ENCODE results near the gene SLFN11.
A peak's percentile ranks its signal among the peaks of the same experiment; 100 is the strongest.

Gene SLFN11

DNA sequence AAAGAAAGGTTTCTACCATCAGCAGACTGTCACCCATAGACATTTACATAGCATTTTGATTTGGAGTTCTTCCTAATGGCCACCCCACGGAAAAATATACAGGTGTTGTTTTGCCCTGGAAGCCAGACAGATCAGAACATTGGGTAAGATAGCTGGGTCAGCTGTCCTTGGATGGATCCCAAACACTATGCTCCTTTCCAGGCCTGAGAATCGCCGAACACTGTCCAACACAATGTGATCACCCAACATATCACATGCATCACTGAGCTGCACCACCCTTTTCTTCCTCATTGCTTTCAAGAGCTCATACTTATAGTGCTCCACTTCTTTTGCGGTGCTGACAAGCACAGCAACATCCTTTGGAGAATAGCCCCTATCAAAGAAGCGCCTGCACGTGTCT lies 21.1 kb downstream of the SLFN11 start:
- no peak overlapping the region for H3K4me3 ChIP-seq (ENCODE audit: low read length)
- TF ChIP-seq, protein P1, sequence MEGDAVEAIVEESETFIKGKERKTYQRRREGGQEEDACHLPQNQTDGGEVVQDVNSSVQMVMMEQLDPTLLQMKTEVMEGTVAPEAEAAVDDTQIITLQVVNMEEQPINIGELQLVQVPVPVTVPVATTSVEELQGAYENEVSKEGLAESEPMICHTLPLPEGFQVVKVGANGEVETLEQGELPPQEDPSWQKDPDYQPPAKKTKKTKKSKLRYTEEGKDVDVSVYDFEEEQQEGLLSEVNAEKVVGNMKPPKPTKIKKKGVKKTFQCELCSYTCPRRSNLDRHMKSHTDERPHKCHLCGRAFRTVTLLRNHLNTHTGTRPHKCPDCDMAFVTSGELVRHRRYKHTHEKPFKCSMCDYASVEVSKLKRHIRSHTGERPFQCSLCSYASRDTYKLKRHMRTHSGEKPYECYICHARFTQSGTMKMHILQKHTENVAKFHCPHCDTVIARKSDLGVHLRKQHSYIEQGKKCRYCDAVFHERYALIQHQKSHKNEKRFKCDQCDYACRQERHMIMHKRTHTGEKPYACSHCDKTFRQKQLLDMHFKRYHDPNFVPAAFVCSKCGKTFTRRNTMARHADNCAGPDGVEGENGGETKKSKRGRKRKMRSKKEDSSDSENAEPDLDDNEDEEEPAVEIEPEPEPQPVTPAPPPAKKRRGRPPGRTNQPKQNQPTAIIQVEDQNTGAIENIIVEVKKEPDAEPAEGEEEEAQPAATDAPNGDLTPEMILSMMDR (IDR thresholded peaks at IDR 0.05; ENCODE audit: insufficient read depth, low read depth, low read length, missing control alignments), result no peak
- DNase-seq (ENCODE audit: low read depth), result no peak

DNA sequence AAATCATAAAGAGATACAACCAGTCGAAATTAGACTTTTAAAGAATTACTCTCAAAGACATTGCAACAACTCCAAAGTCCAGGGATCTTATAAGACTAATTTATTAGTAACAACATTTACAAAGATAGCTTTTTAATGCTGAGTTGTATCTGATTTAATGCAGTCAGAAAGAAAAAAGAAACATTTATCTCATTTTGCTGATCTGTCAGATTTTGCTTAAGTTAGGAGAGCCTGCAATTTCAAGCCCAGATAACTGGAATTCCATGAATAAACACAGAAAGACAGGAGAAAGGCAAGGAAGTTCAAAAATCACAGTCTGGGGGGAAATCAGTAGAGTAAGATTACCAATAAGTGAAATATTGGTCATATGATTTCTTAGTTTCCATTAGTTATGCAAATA lies 22.9 kb downstream of the SLFN11 start:
- DNase-seq (ENCODE audit: low read depth), result no peak
- H3K4me3 ChIP-seq (ENCODE audit: low read length), result no peak overlapping the region
- TF ChIP-seq, protein P1 (IDR thresholded peaks at IDR 0.05; ENCODE audit: insufficient read depth, low read depth, low read length, missing control alignments), result no peak

DNA sequence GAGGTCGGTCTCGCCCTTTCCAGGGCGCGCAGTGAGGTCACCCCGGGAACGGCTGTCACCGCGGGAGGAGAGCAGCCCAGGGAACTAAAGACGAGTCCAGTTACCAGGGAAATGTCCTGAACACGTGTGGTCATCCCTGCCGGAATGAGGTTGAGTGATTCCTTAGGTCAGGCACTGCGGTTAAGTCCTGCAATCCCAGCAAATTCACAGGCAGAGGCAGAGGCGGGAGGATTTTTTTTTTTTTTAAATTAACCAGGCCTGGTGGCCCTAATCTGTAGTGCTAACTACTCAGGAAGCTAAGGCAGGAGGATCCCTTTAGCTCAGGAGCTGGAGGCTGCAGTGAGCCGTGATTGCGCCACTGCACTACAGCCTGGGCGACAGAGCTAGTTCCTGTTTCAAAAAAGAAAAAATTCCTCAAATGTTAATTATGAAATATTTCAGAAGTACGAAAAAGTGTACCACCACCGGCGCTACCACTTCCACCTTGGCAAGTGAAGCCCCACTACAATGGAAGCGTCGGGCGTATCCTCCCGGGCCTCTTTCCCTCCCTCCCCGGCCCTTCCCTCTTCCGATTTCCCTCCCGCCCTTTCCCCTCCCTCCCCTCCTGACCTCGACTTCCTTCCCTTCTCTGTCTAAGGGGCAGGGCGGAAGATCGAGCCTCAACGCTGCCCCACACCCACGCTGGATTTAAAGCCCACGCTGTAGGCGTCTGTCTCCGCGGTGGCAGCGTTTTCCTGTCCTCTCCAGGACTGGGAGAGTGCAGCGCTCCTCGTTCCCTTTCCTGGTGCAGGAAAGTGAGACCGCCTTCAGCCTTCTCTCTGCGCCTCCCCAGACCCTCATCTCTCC lies 27.3 kb downstream of the SLFN11 start:
- TF ChIP-seq, protein P1 (IDR thresholded peaks at IDR 0.05; ENCODE audit: insufficient read depth, low read depth, low read length, missing control alignments), result no peak
- peak; percentile 10 for DNase-seq (ENCODE audit: low read depth)
- peak overlapping the region; percentile 37 for H3K4me3 ChIP-seq (ENCODE audit: low read length)

DNA sequence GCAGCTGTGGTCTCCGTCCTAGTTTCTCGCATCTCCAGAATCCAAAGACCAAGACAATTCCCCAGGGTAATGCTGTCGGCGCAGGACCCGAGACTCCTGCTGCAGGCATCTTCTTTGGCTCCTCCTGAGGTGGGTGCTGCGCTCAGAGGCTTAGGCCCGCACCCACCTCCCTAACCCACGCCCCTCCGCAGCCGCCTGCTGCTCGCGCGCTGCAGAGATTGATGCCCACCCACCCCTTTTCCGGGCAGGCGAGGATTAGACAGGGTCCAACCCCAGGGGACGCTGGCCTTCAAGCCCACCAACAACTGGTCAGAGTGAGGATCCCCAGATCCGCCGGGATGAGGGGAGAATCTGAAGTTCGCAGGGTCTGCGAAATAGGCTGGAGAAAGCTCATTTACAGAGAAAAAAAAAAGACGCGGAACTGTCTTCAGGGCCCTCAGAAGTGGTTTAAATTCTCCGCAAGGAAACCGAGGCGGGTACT lies 27.9 kb downstream of the SLFN11 start:
- TF ChIP-seq, protein P1 (IDR thresholded peaks at IDR 0.05; ENCODE audit: insufficient read depth, low read depth, low read length, missing control alignments), result no peak
- DNase-seq (ENCODE audit: low read depth), result no peak
- peak overlapping the region; percentile 6 for H3K4me3 ChIP-seq (ENCODE audit: low read length)

DNA sequence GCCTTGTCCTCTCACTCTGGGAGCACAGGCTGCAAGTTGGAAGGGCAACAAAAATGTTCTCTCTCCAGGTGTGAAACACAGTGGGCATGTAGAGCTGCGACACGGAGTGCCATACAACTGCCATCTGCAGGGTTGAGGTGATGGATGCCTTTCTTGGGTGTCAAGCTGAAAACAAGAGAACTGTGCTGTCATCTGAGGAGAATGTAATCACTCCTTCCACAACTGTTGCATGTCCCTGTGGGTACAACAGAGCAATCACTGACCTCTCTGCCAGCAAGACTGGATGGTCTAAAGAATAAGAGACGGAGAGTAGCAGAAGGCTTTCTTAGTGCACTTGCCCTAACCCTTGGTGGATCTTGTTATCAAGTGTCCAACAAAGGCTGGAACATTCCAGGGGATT lies 29.2 kb downstream of the SLFN11 start:
- no peak for DNase-seq (ENCODE audit: low read depth)
- TF ChIP-seq, protein P1 (IDR thresholded peaks at IDR 0.05; ENCODE audit: insufficient read depth, low read depth, low read length, missing control alignments), result no peak
- no peak overlapping the region for H3K4me3 ChIP-seq (ENCODE audit: low read length)

DNA sequence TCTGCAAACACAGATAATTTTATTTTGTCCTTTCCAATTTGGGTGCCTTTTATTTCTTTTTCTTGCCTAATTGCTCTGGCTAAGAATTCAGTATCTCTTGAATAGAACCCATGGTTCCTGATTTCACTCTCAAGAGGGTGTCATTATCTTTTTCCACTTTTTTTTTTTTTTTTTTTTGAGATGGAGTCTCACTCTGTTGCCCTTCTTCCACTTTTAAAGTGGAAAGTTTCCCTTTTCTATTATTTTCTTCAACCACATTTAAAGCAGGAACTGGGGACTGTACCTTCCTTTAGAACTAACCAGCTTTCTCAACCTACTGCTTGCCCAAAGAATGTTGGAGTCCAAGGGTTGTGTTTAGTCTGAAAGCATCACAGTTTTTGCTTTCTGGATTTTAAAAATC lies 31.1 kb downstream of the SLFN11 start:
- no peak for DNase-seq (ENCODE audit: low read depth)
- TF ChIP-seq, protein P1 (IDR thresholded peaks at IDR 0.05; ENCODE audit: insufficient read depth, low read depth, low read length, missing control alignments), result no peak
- no peak overlapping the region for H3K4me3 ChIP-seq (ENCODE audit: low read length)
